IPS-11a (cell line): Measurements from ENCODE around the gene SYTL3.
"Not testable (repeated sequence)": the region's sequence is repeated elsewhere in the genome, so short reads cannot be mapped to it uniquely, and the experiment has no call there.

Source experiments
- H3K4me3 ChIP-seq: one replicate; pipeline ENCODE4 v1.5.1; 2013; ENCODE audit warnings: low read depth, low read length, control low read depth

SYTL3 gene

GRCh38 chr6:158786645-158787304 lies 136.9 kb downstream of the SYTL3 start:
- H3K4me3 ChIP-seq, result no peak overlapping the region

DNA sequence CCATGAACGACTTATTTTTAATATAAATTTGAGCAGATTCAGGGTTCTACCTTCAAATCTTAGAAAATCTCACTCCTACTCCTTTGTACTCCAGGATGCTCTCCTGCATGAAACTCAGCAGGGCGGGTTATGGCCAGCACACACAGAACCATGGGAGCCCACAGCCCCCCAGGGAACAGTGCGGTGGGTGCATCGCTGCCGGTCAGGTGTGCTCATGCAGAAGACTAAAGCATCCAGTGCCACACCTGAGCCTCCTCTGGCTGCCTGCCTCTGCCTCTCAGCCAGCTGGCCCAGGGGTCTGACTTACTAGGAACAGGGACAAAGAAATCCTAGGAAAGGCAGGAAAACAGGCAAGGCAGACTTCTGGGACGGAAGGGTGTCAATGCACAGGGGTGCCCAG lies 137.5 kb downstream of the SYTL3 start:
- no peak overlapping the region for H3K4me3 ChIP-seq

GRCh38 chr6:158789115-158789917 lies 139.5 kb downstream of the SYTL3 start:
- H3K4me3 ChIP-seq, result no peak overlapping the region

DNA sequence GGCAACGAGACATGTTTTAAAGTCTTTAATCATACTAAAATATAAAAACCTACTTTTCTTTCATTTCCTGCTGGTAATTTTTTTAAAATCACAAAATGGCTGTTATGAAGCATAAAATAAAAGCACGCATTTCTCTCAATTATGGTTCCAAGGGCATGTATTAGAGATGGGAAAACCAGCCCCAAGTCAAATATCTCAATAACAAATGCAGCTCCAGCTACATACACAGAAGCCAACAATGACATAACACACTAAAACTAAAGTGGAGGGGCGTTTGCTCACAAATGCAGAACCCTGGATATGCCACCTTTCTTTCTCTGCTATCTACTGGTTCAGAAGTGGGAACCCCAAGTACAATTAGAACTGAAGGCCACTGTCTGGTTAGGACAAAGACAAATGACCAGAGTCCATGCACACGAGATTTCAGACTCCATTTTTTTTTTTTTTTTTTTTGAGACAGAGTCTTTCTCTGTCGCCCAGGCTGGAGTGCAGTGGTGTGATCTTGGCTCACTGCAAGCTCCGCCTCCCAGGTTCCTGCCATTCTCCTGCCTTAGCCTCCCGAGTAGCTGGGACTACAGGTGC lies 141.5 kb downstream of the SYTL3 start:
- H3K4me3 ChIP-seq, result no peak overlapping the region

DNA sequence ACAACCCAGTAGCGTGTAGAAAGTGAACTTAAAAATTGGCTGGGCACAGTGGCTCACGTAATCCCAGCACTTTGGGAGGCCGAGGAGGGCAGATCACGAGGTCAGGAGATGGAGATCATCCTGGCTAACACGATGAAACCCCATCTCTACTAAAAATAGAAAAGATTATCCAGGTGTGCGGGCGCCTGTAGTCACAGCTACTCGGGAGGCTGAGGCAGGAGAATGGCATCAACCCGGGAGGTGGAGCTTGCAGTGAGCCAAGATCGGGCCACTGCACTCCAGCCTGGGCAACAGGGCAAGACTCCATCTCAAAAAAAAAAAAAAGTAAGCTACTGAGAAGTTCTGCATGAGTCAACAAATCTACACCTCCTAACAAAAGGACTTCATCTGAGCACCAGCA lies 142.7 kb downstream of the SYTL3 start:
- not testable (repeated sequence) for H3K4me3 ChIP-seq

DNA sequence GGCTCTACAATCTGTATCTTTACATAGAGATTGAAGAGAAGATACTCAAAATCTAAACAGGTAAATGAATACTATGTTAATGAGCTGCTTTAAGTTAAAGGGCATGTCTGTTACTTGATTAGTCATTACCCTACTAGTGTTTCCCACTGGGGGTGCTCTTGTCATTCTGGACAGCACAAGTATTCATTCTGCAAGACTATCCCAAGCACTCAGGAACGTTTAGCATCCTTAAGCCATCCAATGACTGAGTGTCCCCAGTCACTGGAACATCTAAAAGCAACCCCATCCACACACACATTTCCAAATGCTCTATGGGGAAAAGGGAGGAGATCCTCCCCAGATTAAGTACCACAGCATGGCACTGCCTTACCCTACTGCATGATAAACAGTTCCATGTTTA lies 143.6 kb downstream of the SYTL3 start:
- H3K4me3 ChIP-seq, result no peak overlapping the region

DNA sequence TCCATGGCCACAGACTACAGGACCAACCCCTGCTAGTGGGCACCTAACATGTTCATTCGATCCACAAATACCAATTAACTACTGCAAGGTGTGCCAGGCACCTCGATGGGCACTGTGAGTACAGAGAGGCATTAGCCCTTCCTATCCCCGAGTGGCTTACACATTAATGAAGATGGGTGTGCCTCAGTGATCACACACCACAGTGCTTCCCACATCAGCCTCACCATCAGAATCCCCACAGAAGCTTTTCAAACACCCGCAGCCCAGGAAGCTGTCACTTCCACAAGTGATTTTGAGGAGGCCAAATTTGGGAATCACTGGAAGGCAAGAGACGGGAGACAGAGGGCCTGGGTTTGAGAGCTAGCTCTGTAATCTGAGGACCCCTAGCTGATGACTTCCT lies 145.7 kb downstream of the SYTL3 start:
- no peak overlapping the region for H3K4me3 ChIP-seq

- no peak overlapping the region for H3K4me3 ChIP-seq
These were observed 146.5 kb downstream of the SYTL3 start for GRCh38 chr6:158796353-158796752.

DNA sequence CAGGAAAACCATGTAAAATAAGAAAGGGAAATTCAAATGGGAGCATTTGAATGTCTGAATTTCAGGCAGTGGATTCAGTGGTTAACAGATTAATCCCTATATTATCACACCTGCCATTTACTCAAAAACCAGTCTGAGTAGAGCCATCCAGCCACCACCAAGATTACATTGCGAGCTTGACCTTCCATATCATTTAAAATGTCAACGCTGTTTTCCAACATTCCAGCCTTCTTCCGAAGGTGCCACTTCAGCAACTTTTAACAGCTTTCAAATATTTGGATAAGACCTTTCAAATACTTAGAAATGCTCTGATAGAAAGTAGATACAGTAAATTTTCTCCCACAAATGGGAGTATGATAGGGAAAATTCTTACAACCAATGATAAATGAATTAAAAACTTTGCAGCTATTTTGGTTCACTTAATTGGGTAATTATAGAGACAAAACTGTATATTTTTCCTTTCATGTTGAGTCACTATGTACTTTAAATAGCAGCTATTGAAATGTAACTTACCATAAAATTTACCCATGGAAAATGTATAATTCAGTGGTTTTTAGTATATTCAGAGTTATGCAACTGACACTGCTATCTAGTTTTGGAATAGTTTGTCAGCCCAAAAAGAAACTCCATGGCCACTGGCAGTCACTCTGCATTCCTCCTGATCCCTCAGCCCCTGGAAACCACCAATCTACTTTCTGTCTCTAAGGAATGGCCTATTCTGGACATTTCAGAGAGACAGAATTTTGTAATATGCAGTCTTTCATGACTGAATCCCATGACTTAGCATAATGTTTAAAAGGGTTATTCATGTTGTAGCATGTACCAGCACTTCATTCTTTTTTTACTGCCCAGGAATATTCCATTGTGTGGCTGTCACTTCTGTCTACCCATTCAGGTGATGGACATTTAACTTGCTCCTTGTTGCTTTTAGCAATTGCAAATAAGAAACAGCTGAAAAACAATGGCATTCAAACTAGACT lies 147.8 kb downstream of the SYTL3 start:
- H3K4me3 ChIP-seq, result no peak overlapping the region

- H3K4me3 ChIP-seq, result no peak overlapping the region
These were observed 148.5 kb downstream of the SYTL3 start for GRCh38 chr6:158798311-158798710.

- no peak overlapping the region for H3K4me3 ChIP-seq
These were observed 149.4 kb downstream of the SYTL3 start for GRCh38 chr6:158799051-158799792.

GRCh38 chr6:158801655-158802294 lies 151.9 kb downstream of the SYTL3 start:
- H3K4me3 ChIP-seq, result no peak overlapping the region

DNA sequence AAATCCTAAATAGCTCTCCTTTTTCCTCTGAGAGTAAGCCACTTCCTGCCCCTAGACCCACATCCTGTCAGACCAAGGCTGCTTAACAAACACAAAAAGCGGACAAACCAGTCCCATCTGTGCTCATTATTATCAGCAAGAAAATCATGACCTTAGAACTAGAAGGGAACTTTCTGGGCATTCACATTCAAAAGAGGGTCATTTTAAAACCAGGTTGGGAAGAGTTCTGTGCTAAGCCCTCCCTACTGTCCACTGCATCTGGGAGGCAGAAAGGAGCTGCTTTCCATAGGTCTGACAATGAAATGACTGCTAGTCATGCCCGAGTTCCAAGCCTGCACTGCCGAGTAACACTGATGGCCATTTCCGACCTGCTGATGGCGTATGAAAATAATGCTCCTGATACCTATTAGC lies 153.9 kb downstream of the SYTL3 start:
- H3K4me3 ChIP-seq, result no peak overlapping the region

- no peak overlapping the region for H3K4me3 ChIP-seq
These were observed 154.4 kb downstream of the SYTL3 start for GRCh38 chr6:158804207-158804606.

DNA sequence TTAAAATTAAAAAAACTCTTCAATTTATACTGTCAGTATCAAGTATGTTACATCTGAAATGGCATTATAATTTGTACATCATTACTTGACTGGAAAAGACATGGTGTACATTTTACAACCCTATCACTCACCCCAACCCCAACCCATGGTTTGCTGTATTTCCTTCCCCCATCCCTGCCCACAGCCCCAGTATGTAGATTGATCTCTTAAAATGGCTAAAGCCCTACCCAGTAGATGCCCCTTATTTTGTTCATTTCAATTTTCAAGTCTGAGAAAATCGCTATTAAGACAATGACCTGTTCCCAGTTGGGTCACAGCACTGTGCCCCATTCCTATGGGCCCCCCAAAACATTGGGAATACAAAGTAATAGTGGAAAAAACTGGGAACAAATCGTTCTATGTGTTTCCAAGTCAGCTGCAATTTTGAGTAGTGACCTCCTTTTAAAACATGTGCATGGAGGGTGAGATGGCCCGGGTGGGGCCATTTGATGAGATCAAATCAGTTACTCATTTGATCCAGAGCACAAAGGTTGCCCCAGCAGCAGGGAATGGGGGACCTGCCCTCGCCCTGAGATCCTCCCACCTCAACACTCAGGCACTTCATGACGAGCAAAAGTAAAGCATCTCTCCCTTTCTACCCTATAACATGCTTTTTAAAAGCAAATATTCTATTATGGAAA lies 156.0 kb downstream of the SYTL3 start:
- no peak overlapping the region for H3K4me3 ChIP-seq

GRCh38 chr6:158807515-158808441 lies 157.9 kb downstream of the SYTL3 start:
- H3K4me3 ChIP-seq, result no peak overlapping the region

DNA sequence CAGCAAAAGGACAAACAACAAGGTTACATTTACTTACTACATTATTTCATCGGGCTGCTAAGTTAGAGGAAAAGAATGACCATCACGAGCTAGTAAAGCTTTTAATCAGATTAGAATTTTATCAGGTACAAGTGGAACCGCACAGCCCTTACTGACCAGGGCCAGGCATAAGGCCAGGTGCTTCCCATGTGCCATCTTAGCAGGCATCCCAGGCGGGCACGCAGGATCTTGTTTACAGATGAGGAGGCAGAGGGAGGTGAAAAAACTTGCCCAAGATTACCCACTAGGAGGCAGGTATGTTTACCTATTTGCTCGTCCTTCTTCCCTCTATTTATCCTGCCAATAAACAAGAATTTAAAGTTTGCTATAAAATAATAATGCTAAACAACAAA lies 158.6 kb downstream of the SYTL3 start:
- no peak overlapping the region for H3K4me3 ChIP-seq
